Measurements from ENCODE around the gene ATP5F1D. TPM values are rescaled to one million over a fixed set of nuclear protein-coding genes. Genes with fewer than 3 reads are reported as not detected.
A peak's percentile ranks its signal among the peaks of the same experiment; 100 is the strongest.

The ATP5F1D gene
- total and polyA plus RNA-seq, 2 of the 13 experiments (the other 11 are each of a cell fraction or from before 2014, with no cell fraction given), result 39.4 to 78.7 TPM

DNA sequence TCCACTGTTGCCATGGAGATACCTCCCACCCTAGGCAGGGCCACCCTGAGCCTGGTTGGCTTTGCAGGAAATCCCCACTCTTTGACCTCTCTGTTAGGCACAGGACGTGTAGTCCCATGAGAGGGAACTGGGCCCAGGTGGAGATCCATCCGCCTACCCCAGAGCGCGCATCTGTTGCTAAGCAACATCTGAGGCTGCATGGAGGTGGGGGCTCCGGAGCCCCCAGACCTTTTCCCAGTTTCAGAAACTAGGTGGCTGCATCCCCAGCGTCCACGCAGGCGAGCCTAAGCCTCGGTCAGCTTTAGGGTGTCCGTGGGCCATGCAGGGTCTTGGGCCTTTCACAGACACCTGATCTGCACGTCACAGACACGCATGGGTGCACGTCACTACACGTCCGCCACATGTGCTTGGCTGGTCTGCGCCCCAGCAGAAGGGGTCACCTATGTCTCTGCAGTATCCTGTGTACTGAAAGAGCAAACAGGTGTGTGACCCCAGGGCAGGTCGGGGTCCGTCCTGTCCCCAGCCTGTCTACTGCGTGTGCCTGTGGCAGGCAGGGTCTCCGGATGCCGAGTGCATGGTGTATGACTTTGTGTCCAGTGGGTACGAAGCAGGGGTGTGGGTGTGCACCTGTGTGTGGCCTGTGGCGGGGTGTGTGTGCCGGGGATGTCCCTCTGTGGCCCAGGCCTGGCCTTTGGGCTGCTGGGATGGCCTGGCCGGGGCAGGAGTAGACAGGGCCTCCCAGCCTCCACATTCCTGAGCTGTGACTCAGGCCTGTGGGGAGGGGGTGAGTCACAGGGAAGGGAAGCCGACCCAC is 23.5 kb downstream of the ATP5F1D start (continued):
- TF ChIP-seq, protein P1, sequence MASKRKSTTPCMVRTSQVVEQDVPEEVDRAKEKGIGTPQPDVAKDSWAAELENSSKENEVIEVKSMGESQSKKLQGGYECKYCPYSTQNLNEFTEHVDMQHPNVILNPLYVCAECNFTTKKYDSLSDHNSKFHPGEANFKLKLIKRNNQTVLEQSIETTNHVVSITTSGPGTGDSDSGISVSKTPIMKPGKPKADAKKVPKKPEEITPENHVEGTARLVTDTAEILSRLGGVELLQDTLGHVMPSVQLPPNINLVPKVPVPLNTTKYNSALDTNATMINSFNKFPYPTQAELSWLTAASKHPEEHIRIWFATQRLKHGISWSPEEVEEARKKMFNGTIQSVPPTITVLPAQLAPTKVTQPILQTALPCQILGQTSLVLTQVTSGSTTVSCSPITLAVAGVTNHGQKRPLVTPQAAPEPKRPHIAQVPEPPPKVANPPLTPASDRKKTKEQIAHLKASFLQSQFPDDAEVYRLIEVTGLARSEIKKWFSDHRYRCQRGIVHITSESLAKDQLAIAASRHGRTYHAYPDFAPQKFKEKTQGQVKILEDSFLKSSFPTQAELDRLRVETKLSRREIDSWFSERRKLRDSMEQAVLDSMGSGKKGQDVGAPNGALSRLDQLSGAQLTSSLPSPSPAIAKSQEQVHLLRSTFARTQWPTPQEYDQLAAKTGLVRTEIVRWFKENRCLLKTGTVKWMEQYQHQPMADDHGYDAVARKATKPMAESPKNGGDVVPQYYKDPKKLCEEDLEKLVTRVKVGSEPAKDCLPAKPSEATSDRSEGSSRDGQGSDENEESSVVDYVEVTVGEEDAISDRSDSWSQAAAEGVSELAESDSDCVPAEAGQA (IDR thresholded peaks at IDR 0.05; ENCODE audit: low read depth), result peak; percentile 38
- TF ChIP-seq, protein P1 (CRISPR knock-in tag; IDR thresholded peaks at IDR 0.05; ENCODE audit: borderline replicate concordance), result no peak
- TF ChIP-seq ZNF550 (CRISPR knock-in tag; IDR thresholded peaks at IDR 0.05; ENCODE audit: borderline replicate concordance), result 0 out of 2 replicates have a peak, but pooled peaks have one; percentile 70
- TF ChIP-seq U2AF2 (IDR thresholded peaks at IDR 0.05; ENCODE audit: low read depth, low read length), result no peak
- no peak for TF ChIP-seq ZNF570 (CRISPR knock-in tag; IDR thresholded peaks at IDR 0.05; ENCODE audit: borderline replicate concordance)
- TF ChIP-seq RARG (CRISPR knock-in tag; IDR thresholded peaks at IDR 0.05; ENCODE audit: low read depth), result no peak
- TF ChIP-seq SRSF4 (IDR thresholded peaks at IDR 0.05; ENCODE audit: low read depth, low read length, poor library complexity, severe bottlenecking), result no peak

Data from HepG2 (cell line).